PC-3 (cell line): ENCODE results near the gene TRRAP. TPM values are rescaled to one million over a fixed set of nuclear protein-coding genes. Genes with fewer than 3 reads are reported as not detected.

ENCODE experiments used
- ATAC-seq: fragments of 200-7000 bp; cut with Tn5 transposase; 2 replicates; pipeline ENCODE4 v1.9.1; 2020; ENCODE audit warnings: mild to moderate bottlenecking, moderate library complexity
- BruUV-seq: library from RNA; stranded (reverse); fragments of 400-500 nt; replicated peaks from 2 replicates; lab custom pipeline; 2021; lab: Mats Ljungman, UMichigan
- CTCF ChIA-PET: fragments of 300-600 bp; sonication (Branson Sonifier 250); formaldehyde crosslinking; loops from one replicate; lab custom pipeline; 2022; ENCODE audit warnings: antibody characterized with exemption; lab: Charles Lee
- POLR2A ChIA-PET: fragments of 300-600 bp; sonication (Branson Sonifier 250); formaldehyde crosslinking; loops from one replicate; lab custom pipeline; 2022; ENCODE audit warnings: antibody characterized with exemption; ENCODE audit not compliant: unreplicated experiment; lab: Charles Lee
- DNase-seq: peaks from one replicate; pipeline ENCODE4 v3.0.0-alpha.2; 2015
- H2AFZ ChIP-seq: fragments of 300-600 bp; sonication (generic); 2 replicates; pipeline ENCODE4 v1.6.0; 2016; ENCODE audit warnings: antibody characterized with exemption, low read length
- H3F3A ChIP-seq: fragments of 300-600 bp; sonication (generic); one replicate; pipeline ENCODE4 v1.6.0; 2017; ENCODE audit warnings: antibody characterized with exemption, low read length, control low read depth, mild to moderate bottlenecking; ENCODE audit not compliant: unreplicated experiment
- H3K27ac ChIP-seq: fragments of 300-600 bp; sonication (generic); 2 replicates; pipeline ENCODE4 v1.5.1; 2016; ENCODE audit warnings: mild to moderate bottlenecking, low read length
- H3K27me3 ChIP-seq: fragments of 300-600 bp; sonication (generic); 2 replicates; pipeline ENCODE4 v1.6.1; 2016; ENCODE audit warnings: low read length, mixed read lengths
- H3K36me3 ChIP-seq: fragments of 300-600 bp; sonication (generic); 2 replicates; pipeline ENCODE4 v1.6.1; 2016; ENCODE audit warnings: low read depth, mixed run types, low read length, mixed read lengths
- H3K4me1 ChIP-seq: fragments of 300-600 bp; sonication (generic); 2 replicates; pipeline ENCODE4 v1.5.1; 2016; ENCODE audit warnings: low read length; ENCODE audit not compliant: insufficient read depth
- H3K4me2 ChIP-seq: fragments of 300-600 bp; sonication (generic); 2 replicates; pipeline ENCODE4 v1.6.0; 2016; ENCODE audit warnings: low read length
- H3K4me3 ChIP-seq: fragments of 300-600 bp; sonication (generic); 2 replicates; pipeline ENCODE4 v1.5.1; 2016; ENCODE audit warnings: mild to moderate bottlenecking, low read length, mixed read lengths
- H3K79me2 ChIP-seq: fragments of 300-600 bp; sonication (generic); 2 replicates; pipeline ENCODE4 v1.6.1; 2017; ENCODE audit warnings: low read length, mixed read lengths
- H3K9ac ChIP-seq: fragments of 300-600 bp; sonication (generic); 2 replicates; pipeline ENCODE4 v1.6.0; 2016; ENCODE audit warnings: mild to moderate bottlenecking, low read length
- H3K9me2 ChIP-seq: fragments of 300-600 bp; sonication (generic); replicated peaks from 2 replicates; pipeline ENCODE4 v1.6.1; 2016; ENCODE audit warnings: mixed run types, low read length, mixed read lengths
- H3K9me3 ChIP-seq: fragments of 300-600 bp; sonication (generic); 2 replicates; pipeline ENCODE4 v1.6.1; 2016; ENCODE audit warnings: low read length, mixed read lengths
- H4K20me1 ChIP-seq: fragments of 300-600 bp; sonication (generic); 2 replicates; pipeline ENCODE4 v1.6.1; 2016; ENCODE audit warnings: low read length, mixed read lengths
- CTCF ChIP-seq: fragments of 300-600 bp; sonication (generic); conservative IDR thresholded peaks from 2 replicates; pipeline ENCODE4 v1.5.1; 2017; ENCODE audit warnings: antibody characterized with exemption, low read depth, mild to moderate bottlenecking, low read length
- EZH2 ChIP-seq: fragments of 300-600 bp; sonication (generic); IDR thresholded peaks from one replicate; pipeline ENCODE4 v1.6.1; 2017; ENCODE audit warnings: antibody characterized with exemption, mild to moderate bottlenecking, low read length; ENCODE audit not compliant: unreplicated experiment
- EZH2phosphoT487 ChIP-seq: fragments of 300-600 bp; sonication (generic); IDR thresholded peaks from 2 replicates; pipeline ENCODE4 v1.6.1; 2018; ENCODE audit warnings: mild to moderate bottlenecking, antibody characterized with exemption, low read length, borderline replicate concordance
- intact Hi-C: fragments of 100-400 bp; cut with micrococcal nuclease; formaldehyde crosslinking; loops from 2 replicates; pipeline ENCODE4 v1.9.0; 2023
- total RNA-seq: library from RNA; depleted of rRNA; stranded (reverse); fragments of >200 nt; gene quantifications from 2 replicates; pipeline ENCODE4 v1.2.3, GENCODE V29; 2014

The TRRAP gene
- total RNA-seq, 1 experiment from 2014 or later, result 17.7 TPM

- H2AFZ ChIP-seq, result no peak overlapping the region
- no peak overlapping the region for H3K9ac ChIP-seq
- no peaks in the 10 kb centered on the region for H3K9me3 ChIP-seq
- no peaks in the 10 kb centered on the region for H3K27me3 ChIP-seq
- DNase-seq, result no peak
- no peak overlapping the region for H3K4me2 ChIP-seq
- no peak for ATAC-seq
- CTCF ChIA-PET, result no interaction called here
- H4K20me1 ChIP-seq, result no peaks in the 10 kb centered on the region
- no peaks in the 10 kb centered on the region for H3K79me2 ChIP-seq
- POLR2A ChIA-PET, result interaction anchor here (0.7 kb wide), 1 partner anchor 471 kb away, joined by 6 read pairs; no protein-coding TSS in a partner anchor
- H3F3A ChIP-seq, result no peaks in the 10 kb centered on the region
- H3K27ac ChIP-seq, result no peak overlapping the region
- H3K4me1 ChIP-seq, result no peaks in the 10 kb centered on the region
- BruUV-seq, result no TSS peak
- no peak overlapping the region for H3K4me3 ChIP-seq
- intact Hi-C loops, result no loop called here
- H3K36me3 ChIP-seq, result peaks cover 43% of the 10 kb centered on the region
- H3K9me2 ChIP-seq, result no peaks in the 10 kb centered on the region
- TF ChIP-seq EZH2phosphoT487, result no peak
- TF ChIP-seq EZH2, result no peak
- TF ChIP-seq CTCF, result no peak
Measured at GRCh38 chr7:98944386-98944785, 66.1 kb downstream of the TRRAP start.

- ATAC-seq (no peak), DNase-seq (no peak)
- Histone ChIP-seq H3K27ac (no peak overlapping the region), H3K4me3 (no peak overlapping the region), H3K36me3 (peaks cover 44% of the 10 kb centered on the region), H3K9ac (no peak overlapping the region), H2AFZ (no peak overlapping the region), H3K9me3 (no peaks in the 10 kb centered on the region), H3K79me2 (no peaks in the 10 kb centered on the region), H3K9me2 (no peaks in the 10 kb centered on the region), H3K27me3 (no peaks in the 10 kb centered on the region), H3K4me2 (no peak overlapping the region), H3F3A (no peaks in the 10 kb centered on the region), H4K20me1 (no peaks in the 10 kb centered on the region), H3K4me1 (no peaks in the 10 kb centered on the region)
- TF ChIP-seq EZH2 (no peak), CTCF (no peak), EZH2phosphoT487 (no peak)
- intact Hi-C loops, result no loop called here
- ChIA-PET CTCF (no interaction called here), POLR2A (no interaction called here)
- BruUV-seq, result no TSS peak
Measured at GRCh38 chr7:98945852-98946251, 67.5 kb downstream of the TRRAP start.

GRCh38 chr7:98946389-98946788 is 68.1 kb downstream of the TRRAP start:
- Histone ChIP-seq H3K4me1 (no peaks in the 10 kb centered on the region), H3K79me2 (no peaks in the 10 kb centered on the region), H4K20me1 (no peaks in the 10 kb centered on the region), H3K36me3 (peaks cover 41% of the 10 kb centered on the region), H3K9ac (no peak overlapping the region), H3K27me3 (no peaks in the 10 kb centered on the region), H3K9me2 (no peaks in the 10 kb centered on the region), H3K4me2 (no peak overlapping the region), H3F3A (no peaks in the 10 kb centered on the region), H3K9me3 (no peaks in the 10 kb centered on the region), H2AFZ (no peak overlapping the region), H3K4me3 (no peak overlapping the region), H3K27ac (no peak overlapping the region)
- no TSS peak for BruUV-seq
- intact Hi-C loops, result no loop called here
- POLR2A ChIA-PET, result no interaction called here
- CTCF ChIA-PET, result no interaction called here
- no peak for ATAC-seq
- TF ChIP-seq EZH2 (no peak), CTCF (no peak), EZH2phosphoT487 (no peak)
- DNase-seq, result no peak
